Measurements from ENCODE around the gene WDFY4.

WDFY4 gene

DNA sequence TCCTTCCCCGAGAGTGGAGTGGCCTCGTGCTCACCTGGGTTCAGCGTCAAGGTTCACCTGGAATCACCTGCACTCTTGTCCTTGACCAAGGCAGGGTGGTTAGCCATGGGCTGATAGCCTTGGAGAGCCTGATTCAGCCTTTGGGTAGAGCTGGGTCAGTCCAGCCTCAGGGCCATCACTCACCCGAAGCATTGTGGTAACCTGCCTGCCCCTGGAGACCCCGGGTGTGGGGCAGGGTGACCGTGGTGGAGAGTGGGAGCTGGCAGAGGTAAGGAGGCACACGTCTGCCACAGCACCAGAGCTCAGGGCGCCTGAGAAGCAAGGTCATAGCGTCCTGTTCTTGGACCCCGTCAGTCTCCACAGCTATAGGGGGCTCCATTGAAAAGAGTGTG, 27.8 kb upstream of the WDFY4 start:
- no peak for DNase-seq

DNA sequence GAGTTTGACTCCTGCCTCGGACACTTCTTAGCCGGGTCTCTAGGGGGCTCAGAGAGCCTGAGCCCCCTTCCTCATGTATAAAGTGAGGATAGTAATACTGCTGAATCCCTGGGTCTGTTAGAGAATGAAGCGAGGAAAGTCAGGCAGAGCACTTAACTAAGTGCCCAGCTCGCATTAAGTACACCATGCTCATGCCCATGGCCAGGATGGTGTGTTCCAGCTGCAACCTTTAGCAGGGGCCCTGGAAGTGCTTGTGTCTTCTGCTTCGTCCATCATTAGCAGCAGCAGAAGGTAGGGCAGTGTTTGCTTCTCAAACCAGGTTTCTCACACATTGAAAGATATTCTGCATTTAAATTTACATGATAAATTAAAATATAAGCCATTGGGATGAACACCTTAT, 27.3 kb upstream of the WDFY4 start:
- no peak for DNase-seq

DNA sequence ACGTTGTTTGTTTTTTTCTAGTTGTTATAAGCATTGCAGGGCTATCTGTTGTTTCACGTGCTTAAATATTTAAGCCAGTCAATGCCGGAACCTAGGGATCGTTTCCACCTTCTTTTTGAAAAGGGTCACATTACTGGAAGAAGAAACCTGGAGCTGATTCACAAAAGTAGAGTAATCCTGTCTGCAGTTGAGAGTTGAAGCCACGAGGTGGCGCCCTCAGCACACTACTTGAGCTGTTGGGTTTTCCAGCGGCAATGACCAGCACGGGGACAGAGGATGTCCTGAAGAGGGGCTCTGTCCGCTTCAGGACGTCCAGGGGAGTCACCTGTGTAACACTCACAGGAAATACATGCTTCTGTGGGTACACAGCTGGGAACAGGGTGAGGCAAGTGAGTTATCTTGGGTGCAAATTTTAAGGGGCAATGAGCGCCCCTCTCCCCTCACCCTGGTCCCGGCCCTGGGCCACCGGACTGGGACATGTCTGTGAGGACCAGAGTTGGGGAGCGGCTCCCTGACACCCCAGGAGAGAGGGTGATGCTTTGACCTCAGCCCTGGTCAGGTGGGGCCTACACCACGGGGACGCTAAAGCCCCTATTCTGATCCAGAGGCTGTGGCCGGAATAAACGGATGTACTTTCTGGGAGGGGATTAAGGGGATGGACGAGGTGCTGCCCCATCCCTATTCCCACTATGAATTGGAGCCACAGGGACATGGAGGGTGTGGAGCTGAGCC, 26.3 kb upstream of the WDFY4 start:
- peak in 5 of 6 experiments; percentile 12 to 46 (median 25) for DNase-seq

DNA sequence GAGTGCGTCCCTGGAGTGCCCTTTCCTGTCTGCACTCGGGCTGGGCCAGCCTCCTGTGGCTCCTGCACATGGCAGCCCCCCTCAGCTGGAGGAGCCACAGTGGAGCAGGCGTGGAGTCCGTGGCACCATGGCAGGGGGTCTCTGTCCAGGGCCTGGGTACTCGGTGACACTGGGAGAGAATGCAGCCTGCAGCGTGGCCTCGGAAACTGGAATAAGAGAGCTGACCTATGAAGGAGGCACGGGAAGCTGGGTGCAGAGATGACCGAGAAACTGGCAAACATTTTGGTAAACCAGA, 25.8 kb upstream of the WDFY4 start:
- DNase-seq = no peak

DNA sequence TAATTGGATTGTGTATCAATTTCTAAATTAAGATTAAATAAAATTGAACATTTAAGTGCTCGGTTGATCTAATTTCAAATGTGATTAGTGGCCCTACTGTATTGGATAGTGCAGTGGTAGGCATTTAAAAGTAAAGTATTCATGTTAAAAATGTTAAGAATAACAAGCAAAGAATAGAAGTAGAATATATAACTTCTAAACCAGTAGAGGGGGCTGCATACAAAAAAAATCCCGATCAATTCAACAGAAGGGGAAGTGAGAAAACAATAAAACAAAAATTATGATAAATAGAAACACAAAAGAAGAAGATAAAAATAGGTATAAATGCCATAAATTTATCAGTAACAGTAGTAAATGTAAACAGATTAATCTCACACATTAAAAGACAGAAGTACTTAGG, 24.9 kb upstream of the WDFY4 start:
- no peak for DNase-seq

DNA sequence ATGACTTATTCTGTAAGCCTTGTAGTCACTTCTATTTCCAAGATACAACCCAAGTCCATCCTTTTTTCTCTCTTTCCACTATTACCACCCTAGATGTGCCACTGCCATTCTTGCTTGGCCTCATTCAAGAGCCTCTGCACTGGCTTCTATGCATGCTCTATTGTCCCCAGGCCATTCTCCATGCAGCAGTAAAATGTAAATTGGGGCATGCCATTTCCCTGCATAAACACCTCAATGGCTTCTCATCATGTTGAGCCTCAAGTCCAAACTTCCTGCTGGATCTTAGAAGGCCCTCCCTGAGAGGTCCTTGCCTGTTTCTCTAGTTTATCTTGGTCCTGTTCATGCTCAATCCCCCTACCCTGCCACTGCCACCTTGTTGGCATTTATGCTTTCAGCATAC, 23.2 kb upstream of the WDFY4 start:
- DNase-seq = no peak

DNA sequence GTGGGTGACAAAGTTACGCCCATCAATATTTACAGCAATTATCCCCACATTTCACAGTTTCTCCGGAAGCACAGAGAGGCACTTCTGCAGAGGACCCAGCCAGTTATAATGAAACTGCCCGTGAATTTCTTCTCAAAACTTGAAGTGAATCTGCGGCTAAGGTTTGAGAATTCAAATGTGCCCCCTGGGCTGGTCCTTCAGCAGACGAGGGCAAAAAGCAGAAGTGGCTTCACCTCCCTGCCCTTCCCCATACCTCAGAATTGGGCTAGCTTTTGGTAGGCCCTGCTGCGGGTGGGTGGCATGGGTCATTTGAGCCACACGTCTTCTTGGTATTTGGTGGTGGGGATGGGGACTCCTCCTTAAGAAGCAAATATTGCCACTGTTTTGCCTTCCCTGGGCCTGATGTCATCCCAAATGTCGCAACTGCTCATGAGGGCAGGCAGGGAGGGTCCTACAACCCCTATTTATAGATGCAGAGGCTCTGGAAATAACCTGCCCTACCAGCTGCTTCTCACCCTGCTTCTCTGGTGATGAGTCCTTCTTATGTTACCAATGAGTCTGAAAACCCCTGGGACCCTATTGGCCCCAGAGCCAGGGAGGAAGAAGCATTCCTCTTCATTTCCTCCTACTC, 16.6 kb upstream of the WDFY4 start:
- no peak for DNase-seq

DNA sequence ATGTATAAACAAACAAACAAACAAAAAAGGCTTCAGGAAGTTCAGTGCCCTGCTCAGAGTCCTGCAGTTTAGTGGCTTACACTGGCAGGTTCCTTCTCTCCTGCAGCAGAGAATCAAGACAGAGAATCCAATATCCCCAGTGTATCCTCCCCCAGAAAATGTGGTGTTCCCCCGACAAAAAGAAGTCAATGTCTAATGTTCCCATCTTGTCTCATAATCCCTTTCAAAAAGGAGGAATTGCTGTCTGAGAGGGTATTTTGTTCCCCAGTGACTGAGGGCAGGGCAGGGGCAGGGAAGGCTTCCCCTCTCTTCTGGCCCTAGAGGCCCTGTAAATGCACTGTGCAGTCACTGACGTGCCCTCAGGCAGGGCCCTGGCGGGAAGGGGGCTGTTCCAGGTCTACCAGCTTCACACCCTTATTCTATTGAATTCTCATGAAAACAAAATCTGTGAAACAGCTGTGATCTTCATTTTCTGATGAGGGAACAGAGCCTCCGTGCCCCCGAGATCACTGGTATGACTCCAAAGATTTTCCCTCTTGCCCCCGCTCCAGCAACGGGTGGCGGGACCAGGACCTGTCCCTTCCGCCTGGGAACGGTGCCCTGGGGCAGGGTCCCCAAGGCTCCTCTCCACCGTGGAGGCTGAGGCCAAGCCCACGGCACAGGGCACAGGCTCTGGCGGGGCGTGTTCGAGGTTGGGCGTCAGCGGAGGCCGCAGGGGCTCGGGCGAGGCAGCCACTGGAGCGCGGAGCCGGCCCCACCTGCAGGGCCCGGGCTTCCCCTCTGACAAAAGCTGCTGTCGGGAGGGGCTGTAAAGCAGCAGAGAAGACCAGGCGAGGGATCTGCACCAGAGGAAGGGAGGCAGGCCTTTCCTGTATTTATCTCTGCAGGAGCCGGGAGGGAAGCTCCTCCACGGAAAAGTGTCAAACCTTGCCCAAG, 13.4 kb upstream of the WDFY4 start:
- no peak for DNase-seq

DNA sequence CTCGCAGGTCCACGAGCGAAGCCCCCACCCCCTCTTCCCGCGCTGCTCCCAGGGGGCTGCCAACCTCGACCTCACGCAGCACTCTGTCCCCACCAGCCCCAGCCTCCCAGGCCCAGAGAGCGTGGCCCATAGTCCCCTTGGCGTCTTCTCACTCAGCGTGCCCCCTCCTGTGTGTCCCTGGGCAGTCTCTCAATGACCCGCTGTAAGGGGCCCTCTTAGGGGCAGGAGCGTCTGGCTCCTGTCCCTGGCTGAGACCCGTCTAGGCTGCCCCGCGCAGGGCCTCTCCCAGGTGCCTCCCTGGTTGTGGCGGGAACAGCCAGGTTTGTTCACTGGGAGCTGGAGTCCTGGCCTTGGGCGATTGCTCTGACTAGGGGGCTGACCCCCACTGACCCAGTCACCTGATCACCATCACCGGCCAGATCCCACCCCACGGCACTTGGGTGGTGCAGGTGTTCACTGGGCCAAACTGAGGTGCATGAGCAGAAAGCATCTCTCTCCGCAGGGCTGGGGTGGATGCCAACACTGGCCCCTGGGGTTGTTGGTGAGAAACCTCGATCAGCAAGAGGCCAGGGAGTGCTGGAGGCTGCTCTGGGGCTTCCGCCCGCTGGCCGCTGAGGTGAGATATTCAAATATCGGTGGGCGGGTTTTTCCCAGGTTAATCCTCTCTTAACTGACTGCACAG, 12.6 kb upstream of the WDFY4 start:
- no peak for DNase-seq

DNA sequence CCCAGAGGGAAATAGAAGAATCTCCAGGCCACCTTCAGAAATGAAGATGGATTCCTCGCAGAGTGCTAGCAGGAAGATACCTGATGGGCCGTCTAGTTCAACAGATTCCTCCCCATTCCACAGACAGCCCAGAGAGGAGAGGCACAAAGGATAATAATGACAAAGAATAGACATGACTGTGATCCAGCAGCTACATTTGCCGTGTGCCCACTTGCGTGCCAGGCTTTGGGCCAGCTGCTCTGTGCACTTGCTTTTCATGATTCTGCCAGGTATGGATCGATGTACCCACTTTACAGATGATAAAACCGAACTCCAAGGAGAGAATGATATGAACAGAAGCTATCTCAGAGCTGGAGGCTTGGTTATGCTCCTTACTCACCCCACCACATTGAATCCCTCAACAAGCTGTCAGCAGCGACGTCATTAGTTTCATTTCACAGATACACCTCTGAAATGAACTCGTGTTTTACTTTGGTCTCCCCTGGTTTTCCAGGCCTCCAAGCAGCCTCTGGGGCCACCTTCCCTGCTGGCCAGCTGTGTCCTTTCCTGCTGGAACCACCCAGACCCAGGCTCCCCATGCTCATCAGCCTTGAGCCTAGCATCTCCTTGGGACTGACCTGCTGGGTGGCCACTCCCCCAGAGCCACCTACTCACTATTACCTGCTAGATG, 11.9 kb upstream of the WDFY4 start:
- DNase-seq = no peak

DNA sequence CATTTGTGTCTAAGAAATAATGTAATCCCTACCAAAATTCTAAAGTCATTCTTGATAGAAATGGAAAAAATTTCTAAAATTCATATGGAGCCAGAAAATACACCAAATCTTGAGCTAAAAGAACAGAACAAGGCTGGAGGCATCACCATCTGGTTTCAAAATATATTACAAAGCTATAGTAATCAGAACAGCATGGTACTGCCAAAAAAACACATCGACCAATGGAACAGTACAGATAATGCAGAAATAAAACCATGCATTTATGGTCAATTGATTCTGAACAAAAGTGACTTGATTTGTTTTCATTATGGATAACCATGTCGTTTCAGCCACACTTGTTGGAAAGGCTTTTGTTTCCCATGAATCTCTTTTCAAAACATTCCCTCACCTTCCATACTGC, 7.0 kb upstream of the WDFY4 start:
- DNase-seq = no peak

DNA sequence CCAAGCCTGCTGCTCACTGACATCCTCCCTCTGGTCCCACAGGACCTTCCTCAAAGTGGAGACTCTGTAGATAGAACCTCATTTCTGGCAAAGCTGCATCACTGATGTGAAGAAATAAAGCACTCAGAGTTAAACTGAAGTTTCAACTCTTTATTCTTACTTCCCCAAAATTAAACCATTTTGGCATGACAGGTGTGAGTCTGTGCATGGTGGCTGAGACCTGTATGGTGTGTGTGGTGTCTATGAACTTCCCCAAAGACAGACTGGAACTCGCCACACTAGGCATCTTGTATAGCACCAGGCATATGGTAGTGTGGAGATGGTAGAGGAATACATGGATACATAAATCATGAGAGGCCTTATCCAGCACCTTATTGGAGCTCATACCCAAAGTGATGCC, 6.6 kb upstream of the WDFY4 start:
- no peak for DNase-seq

DNA sequence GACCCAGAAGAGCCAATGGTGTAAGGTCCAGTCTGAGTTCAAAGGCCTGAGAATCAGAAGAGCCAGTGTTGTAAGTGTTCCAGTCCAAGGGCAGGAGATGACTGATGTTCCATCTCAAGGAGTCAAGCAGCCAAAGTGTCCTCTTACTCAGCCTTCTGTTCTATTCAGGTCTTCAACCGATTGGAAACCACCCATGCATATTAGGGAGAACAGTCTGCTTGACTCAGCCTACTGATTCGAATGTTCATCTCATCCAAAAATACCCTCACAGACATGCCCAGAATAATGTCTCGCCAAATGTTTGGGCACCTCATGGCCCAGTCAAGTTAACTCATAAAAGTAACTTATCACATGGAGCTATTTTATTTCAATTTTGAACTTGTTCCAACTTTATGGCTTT, 2.9 kb upstream of the WDFY4 start:
- DNase-seq = no peak

DNA sequence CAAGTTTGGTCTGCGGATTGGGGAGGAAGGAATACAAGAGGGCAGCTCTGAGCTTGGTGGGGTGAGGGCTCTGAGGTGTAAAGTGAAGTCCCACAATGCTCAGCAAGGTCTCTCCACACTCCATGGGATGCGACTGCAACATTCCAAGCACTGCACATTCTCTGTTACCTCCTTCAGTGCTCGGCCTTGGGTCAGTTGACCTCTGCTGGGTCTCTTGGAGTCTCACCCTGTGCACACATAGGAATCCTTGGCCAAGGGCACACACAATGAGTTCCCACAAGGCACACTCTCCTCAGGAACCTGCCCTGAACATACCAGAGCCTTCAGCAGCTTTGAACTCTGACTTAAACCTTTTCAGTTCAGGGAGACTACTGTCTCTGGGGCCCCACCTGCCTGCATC, 2.4 kb upstream of the WDFY4 start:
- DNase-seq = no peak

DNA sequence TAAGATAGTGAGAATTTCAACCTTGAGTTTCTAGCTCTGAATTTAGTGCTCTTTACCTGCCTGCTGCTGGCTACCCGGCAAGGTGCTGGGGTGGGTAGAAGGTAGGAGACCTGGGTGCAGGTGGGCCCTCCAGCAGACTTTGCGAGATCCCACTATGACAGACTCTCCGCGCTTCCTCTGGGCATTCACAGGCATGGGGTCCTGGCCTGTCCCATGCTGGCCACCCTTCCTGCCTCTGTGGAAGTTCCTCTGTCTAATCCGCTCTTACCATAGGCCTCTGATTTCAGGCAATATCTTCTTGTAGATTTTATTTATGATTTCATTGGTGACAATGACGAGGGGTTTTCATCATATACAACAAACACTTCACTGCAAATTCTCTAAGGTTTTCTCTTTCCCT, 1.2 kb upstream of the WDFY4 start:
- DNase-seq = no peak

DNA sequence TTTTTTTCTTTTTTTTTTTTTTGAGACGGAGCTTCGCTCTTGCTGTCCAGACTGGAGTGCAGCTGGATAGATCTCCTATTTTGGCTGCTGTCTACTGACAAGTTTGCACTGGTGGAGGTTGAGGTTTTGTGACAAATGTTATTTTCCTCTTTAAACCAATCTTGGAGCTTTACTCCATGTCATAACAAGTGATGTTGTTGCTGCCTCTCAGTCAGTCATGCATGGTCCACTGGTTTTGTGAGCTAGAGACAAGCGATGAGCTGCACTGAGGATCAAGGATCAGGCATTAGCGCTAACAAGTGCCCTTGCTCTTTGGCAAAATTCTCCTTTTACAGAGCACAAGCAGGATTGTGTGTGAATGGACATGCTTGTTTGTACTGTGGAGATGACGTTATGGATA, 805 bp upstream of the WDFY4 start:
- DNase-seq = no peak

DNA sequence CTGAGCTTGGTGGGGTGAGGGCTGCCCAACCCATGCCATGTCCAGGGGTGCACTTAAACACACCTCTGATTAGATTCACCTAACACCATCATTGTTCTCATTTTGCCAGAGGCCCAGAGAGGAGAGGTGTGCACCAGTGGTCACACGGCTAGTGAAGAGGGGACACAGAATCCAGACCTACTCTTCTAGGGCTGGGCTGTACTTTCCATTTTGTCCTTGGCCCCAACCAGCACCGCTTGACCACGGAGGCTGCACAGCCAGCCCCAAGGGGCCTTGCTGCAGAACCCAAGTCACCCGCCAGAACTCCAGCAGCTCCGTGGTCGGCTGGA, 246 bp upstream of the WDFY4 start:
- no peak for DNase-seq

DNA sequence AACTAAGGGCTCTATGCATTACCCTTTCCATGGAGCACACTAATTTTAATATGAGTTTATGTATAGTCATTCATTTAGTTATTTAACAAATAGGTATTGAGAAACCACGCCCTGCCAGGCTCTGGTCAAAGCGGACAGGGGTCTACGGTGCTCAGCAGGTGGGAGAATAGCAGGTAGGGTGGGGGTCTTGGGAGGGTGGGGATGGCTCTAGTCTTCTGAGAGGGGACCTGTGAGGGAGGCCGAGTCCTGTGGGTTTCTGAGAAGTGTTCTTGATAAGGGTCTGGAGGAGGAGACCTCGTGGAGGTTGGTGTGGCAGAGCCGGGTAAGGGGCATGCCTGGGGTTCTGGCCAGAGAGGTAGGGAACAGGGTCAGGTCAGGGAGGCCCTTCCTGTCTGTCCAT, 1.1 kb downstream of the WDFY4 start:
- no peak for DNase-seq

DNA sequence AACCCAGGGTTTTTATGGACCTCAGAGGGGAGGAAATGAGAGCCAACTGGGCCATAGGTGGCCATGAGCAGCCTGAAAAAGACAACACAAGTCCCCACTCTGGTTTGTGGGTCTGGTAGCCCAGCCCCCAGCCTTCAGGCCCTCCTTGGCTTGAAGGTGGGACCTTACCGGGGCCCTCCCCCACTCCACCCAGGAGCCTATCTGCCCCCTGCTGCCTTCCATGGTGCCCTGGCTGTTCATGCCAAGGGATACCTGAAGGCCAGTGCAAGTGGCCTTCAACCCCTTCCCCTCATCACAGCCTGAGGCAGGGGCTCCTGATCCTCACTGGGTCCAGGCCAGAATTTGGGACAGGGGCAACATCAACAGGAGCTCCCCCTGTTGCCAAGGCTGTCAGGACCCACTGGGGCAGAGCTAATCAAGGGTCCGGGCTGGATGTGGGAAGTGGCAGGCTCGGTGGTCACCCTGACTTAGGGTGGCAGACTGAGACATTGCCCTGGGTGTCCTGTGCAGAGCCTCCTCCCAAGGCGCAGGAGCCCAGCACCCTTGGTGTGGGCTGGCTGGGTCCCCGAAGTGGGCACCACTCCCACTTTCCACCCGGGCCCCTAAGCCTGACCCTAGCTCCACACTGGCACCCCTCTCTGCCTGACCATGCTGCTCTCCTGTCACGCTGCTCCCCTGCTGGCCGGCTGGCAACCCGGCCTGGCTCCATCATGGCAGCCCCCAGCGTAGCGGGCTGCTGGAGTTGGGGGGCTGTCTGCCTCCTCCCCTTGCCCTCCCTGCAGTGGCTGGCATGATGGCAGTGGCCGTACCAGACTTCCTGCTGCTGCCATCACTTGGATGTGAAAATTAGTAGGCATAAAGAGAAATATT, 6.4 kb downstream of the WDFY4 start:
- DNase-seq = no peak

DNA sequence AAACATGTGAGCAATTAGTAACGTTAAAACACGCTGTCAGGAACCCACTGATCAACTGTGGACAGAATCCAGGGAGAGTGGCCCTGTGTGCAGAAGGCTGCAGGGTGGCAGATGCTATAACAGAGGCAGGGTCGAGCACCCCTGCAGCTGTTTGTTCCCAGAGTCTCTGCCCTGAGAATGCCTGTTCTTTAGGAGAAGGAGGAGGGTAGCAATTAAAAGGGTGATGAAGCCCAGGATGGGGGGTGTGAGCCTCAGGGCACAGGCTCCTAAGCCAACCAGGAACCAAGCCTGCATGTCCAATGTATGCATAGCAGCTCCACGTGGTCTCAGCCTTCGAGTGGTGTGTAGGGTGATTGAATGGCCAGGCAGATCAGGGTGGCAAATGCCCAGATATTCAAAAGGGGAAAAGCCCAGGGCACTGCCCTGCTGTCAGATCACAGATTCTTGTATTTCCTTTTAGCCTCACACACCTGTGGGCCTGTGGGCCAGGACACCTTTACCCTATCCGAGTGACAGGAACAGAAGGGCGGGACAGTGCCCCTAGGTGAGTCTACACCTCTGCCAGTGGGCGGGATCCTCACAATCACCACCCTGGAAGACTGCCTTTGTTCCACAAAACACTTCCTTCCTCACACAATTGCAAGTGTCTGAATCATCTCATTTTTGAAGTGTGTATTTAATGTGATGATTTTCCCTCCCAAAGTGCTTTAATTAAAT, 7.3 kb downstream of the WDFY4 start:
- no peak for DNase-seq

DNA sequence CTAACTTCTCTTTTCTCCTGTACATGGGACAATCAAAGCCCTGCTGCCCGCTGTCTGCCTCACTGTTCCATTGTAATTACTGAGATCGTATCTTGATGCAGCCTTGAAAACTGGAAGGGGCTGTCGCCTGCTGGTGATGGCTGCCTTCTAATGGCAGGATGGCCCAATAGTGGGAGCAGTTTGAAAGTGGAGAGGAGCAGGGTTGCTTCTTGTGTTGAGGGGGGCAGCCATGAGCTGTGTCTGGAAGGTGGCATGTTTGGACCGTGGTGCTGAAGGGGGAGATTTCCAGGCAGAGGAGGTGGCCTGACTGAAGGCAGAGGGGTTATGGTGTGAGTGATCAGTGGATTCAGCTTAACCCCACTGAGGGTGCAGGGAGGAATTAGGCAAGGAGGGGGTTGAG, 8.1 kb downstream of the WDFY4 start:
- no peak for DNase-seq
